ENCODE data around the gene TMEM125.

TMEM125 gene

DNA sequence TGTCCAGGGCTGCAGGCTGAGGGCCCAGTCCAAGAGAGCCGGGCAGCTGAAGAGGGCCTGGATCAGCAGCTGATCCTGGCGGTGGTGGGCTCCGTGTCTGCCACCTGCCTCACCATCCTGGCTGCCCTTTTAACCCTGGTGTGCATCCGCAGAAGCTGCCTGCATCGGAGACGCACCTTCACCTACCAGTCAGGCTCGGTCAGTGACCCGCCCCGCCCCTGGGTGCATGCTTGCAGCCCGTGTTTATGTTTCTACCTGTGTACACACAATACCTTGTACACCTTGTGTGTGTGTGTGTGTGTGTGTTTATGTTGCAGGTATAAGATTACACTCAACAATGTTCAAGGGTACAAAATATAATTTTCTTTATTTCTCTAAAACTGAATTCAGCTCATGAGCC, 44.0 kb downstream of the TMEM125 start:
- DNase-seq = no peak

DNA sequence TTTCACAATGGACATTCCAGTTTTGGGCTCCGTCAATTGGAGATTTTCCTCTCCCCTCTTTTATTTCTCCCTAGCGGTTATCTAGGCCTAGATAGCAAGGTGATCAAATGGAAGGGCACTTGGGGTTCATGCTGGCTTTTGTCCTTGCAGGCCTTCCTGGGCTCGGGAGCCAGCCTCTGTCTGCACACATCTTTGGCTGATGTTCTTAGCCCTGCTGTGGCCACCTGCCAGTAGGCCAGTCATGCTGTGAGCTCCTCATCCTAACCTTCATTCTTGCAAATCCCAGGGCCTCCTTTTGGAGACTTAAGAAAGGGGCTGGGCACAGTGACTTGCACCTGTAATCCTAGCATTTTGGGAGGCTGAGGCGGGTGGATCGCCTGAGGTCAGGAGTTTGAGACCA, 44.5 kb downstream of the TMEM125 start:
- no peak for DNase-seq

DNA sequence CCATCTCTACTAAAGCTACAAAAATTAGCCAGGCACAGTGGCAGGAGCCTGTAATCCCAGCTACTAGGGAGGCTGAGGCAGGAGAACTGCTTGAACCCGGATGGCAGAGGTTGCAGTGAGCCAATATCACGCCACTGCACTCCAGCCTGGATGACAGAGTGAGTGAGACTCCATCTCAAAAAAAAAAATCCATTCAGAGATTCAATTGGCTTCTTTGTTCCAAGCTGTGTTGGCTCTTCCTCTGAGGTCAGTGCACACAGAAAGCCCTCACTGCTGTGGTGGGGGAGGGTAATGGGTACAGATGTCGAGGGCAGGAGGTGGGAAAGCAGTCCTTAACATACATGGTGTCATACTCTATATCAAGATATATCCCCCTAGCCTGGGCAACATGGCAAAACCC, 45.7 kb downstream of the TMEM125 start:
- no peak for DNase-seq

- DNase-seq = no peak
Observed at GRCh38 chr1:43315963-43316737, 46.4 kb downstream of the TMEM125 start.

DNA sequence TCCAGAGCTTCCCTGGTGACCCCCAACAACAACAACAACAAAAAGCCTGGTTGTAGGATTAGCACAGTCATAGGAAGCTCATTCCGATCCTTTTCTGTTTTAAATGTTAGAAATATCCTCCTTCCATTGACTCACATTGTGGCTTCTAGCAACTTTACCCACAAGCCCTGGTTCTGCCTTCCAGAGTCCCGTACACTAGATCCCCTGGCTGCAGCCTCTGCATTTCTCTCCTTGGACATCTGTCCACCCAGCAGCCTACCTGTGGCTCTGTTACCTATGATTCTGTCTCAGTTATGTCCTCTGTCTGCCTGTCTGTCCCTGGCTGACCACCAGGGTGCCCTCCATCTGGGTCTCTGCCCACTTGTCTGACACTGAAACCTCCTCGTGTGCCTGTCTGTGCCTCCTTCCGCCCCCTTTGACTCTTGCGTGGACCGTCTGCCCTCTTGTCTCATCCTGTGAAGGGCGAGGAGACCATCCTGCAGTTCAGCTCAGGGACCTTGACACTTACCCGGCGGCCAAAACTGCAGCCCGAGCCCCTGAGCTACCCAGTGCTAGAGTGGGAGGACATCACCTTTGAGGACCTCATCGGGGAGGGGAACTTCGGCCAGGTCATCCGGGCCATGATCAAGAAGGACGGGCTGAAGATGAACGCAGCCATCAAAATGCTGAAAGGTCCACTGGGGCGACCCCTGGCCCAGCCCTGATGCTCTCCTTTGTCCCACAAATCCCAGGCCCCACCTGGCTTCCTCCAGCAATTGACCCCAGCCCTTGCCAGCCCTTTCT, 47.1 kb downstream of the TMEM125 start:
- no peak for DNase-seq

DNA sequence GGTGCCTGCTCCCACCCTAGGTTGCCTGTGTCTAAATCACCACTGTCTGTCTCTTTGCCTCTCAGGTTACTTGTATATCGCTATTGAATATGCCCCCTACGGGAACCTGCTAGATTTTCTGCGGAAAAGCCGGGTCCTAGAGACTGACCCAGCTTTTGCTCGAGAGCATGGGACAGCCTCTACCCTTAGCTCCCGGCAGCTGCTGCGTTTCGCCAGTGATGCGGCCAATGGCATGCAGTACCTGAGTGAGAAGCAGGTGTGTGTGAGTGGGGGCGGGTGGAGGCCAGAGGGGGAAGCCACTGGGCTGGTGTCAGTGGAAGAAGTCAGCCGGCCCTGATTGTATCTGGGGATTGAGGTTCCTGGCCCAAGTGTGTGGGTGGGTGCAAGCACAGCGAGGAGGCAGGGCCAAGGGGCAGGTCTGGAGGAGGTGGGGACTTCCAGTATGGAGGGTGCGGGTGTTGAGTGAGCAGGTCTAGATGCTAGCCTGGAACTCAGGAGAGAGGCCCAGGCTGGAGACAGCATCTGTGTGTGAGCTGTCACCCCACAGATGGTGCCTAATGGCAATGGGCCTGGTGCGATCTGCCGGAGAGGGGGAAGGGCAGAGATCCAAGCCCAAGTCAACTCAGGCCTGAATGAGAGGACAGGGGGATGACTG, 48.2 kb downstream of the TMEM125 start:
- DNase-seq = no peak

- DNase-seq = no peak
Observed at GRCh38 chr1:43318831-43319230, 49.0 kb downstream of the TMEM125 start.

GRCh38 chr1:43319288-43319687, 49.5 kb downstream of the TMEM125 start:
- DNase-seq = no peak

GRCh38 chr1:43319766-43320165, 50.0 kb downstream of the TMEM125 start:
- no peak for DNase-seq

- DNase-seq = no peak
Observed at GRCh38 chr1:43321331-43321891, 51.6 kb downstream of the TMEM125 start.

DNA sequence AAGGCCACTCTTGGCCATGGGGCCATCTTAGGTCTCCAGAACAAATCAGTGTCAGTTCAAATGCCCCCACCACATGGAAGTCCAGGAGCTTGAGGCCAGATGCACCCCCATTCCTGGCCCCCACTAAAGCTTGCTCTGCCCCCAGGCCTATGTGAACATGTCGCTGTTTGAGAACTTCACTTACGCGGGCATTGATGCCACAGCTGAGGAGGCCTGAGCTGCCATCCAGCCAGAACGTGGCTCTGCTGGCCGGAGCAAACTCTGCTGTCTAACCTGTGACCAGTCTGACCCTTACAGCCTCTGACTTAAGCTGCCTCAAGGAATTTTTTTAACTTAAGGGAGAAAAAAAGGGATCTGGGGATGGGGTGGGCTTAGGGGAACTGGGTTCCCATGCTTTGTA, 52.7 kb downstream of the TMEM125 start:
- no peak for DNase-seq
